Fibroblast of skin of right quadriceps (primary cell): ENCODE results near the gene NFATC2.
A peak's percentile ranks its signal among the peaks of the same experiment; 100 is the strongest.
"Not testable (repeated sequence)": the region's sequence is repeated elsewhere in the genome, so short reads cannot be mapped to it uniquely, and the experiment has no call there.

Experiments
- DNase-seq: peaks from one replicate; pipeline ENCODE4 v3.0.0-alpha.2; 2013

The NFATC2 gene

GRCh38 chr20:51346686-51347485 is 195.6 kb downstream of the NFATC2 start:
- peak; percentile 54 for DNase-seq

GRCh38 chr20:51345601-51346101 is 196.9 kb downstream of the NFATC2 start:
- DNase-seq, result peak; percentile 57

GRCh38 chr20:51343802-51344201 is 198.7 kb downstream of the NFATC2 start:
- not testable (repeated sequence) for DNase-seq

- no peak for DNase-seq
These were observed 199.8 kb downstream of the NFATC2 start for GRCh38 chr20:51342510-51343236.

GRCh38 chr20:51341581-51341980 is 200.9 kb downstream of the NFATC2 start:
- DNase-seq, result peak; percentile 53

GRCh38 chr20:51340451-51340840 is 202.1 kb downstream of the NFATC2 start:
- DNase-seq, result no peak

- DNase-seq, result no peak
These were observed 202.6 kb downstream of the NFATC2 start for GRCh38 chr20:51339721-51340450.

GRCh38 chr20:51338692-51339440 is 203.7 kb downstream of the NFATC2 start:
- peak; percentile 68 for DNase-seq

- no peak for DNase-seq
These were observed 205.3 kb downstream of the NFATC2 start for GRCh38 chr20:51337126-51337805.
